Colon (tissue), 2 donors: ENCODE measurements around the gene POMGNT1.

Experiments
- FAIRE-seq: peaks from 2 replicates; lab custom pipeline; 2012; peaks lifted over from hg19 to GRCh38; lab: Jason Lieb, UNC
- donor health status: control.
- donor health status: control.

Gene POMGNT1

GRCh38 chr1:46183079-46183847 is 15.0 kb downstream of the POMGNT1 start:
- no peak for FAIRE-seq

- FAIRE-seq, result no peak
These were observed 16.6 kb downstream of the POMGNT1 start for GRCh38 chr1:46181343-46182260.

GRCh38 chr1:46180082-46180616 is 18.1 kb downstream of the POMGNT1 start:
- no peak for FAIRE-seq

GRCh38 chr1:46179138-46180081 is 18.8 kb downstream of the POMGNT1 start:
- no peak for FAIRE-seq

GRCh38 chr1:46176211-46176865 is 21.9 kb downstream of the POMGNT1 start, which contains the start of gene P3R3URF:
P3R3URF (minus strand) TSS chr1:46176488; CDS start chr1:46176471, 17 bp downstream.
- no peak for FAIRE-seq

GRCh38 chr1:46175243-46175642 is 23.0 kb downstream of the POMGNT1 start:
- no peak for FAIRE-seq

- FAIRE-seq, result no peak
These were observed 23.6 kb downstream of the POMGNT1 start, which contains the start of gene TSPAN1 for GRCh38 chr1:46174448-46175231. TSPAN1 (plus strand) TSS chr1:46175087; CDS start chr1:46181108, 6,021 bp downstream.

- no peak for FAIRE-seq
These were observed 24.8 kb downstream of the POMGNT1 start for GRCh38 chr1:46173361-46173856.

- no peak for FAIRE-seq
These were observed 25.9 kb downstream of the POMGNT1 start for GRCh38 chr1:46172321-46172720.

- FAIRE-seq, result no peak
These were observed 26.4 kb downstream of the POMGNT1 start for GRCh38 chr1:46171871-46172270.

- FAIRE-seq, result no peak
These were observed 26.9 kb downstream of the POMGNT1 start for GRCh38 chr1:46171351-46171750.

GRCh38 chr1:46169811-46170454 is 28.3 kb downstream of the POMGNT1 start:
- FAIRE-seq, result no peak

- no peak for FAIRE-seq
These were observed 29.8 kb downstream of the POMGNT1 start for GRCh38 chr1:46168477-46168876.

GRCh38 chr1:46166521-46167462 is 31.4 kb downstream of the POMGNT1 start:
- FAIRE-seq, result no peak

GRCh38 chr1:46160212-46160611 is 38.0 kb downstream of the POMGNT1 start:
- no peak for FAIRE-seq

GRCh38 chr1:46159516-46159915 is 38.7 kb downstream of the POMGNT1 start:
- FAIRE-seq, result no peak

GRCh38 chr1:46158312-46159281 is 39.6 kb downstream of the POMGNT1 start:
- FAIRE-seq, result no peak
